ENCODE results near the gene SLC25A34. TPM values are rescaled to one million over a fixed set of nuclear protein-coding genes. Genes with fewer than 3 reads are reported as not detected.
A peak's percentile ranks its signal among the peaks of the same experiment; 100 is the strongest.

The SLC25A34 gene
- total RNA-seq, 4 donors from 2014 or later = 0.66 to 0.97 (median 0.76) TPM

GRCh38 chr1:15709226-15709625 is 26.8 kb upstream of the SLC25A34 start:
- WGBS = 94% methylated on average over 4 of the region's 4 CpGs

DNA sequence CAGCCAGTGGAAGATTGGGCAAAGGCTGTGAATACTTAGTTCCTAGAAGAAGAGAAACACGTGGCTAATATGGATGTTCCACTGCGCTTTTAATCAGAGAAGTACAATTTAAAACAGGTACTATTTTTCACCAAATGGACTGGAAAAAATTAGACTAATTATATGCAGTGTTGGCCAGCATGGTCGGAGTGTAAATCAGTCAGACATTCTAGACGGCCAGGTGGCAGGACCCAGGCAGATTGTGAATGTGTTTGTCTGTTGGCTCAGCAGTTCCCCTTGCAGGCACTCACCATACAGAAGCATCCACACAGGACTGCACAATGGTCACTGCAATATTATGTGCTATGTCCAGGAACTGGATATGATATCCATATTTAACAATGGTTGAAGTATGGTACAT is 23.9 kb upstream of the SLC25A34 start:
- Histone ChIP-seq H3K4me3 (no peak overlapping the region), H3K4me1 (peaks cover 43 to 74% (median 56%) of the 10 kb centered on the region in 4 donors), H3K27me3 (no peaks in the 10 kb centered on the region), H3K27ac (replicated peaks in 1 of 4) (no peak overlapping the region), H3K9me3 (no peaks in the 10 kb centered on the region), H3K36me3 (peaks cover 11 to 14% (median 12%) of the 10 kb centered on the region in 4 donors)
- no peak for TF ChIP-seq EP300 (IDR thresholded peaks at IDR 0.05)
- TF ChIP-seq CTCF (IDR thresholded peaks at IDR 0.05) = no peak
- no peak for TF ChIP-seq POLR2A (IDR thresholded peaks at IDR 0.05; ENCODE audit: low read depth)
- TF ChIP-seq POLR2AphosphoS5 (IDR thresholded peaks at IDR 0.05) = no peak
- WGBS = 72% methylated on average over 4 of the region's 4 CpGs
- intact Hi-C loops (cut with DNase I) = no loop called here
- DNase-seq (ENCODE audit: extremely low spot score) = no peak

More at GRCh38 chr1:15709226-15709625, 26.8 kb upstream of the SLC25A34 start:
- H3K4me1 ChIP-seq = peaks cover 29 to 72% (median 52%) of the 10 kb centered on the region in 4 donors
- DNase-seq (ENCODE audit: extremely low spot score) = no peak
- peaks cover 0 to 10% (median 9%) of the 10 kb centered on the region in 4 donors for H3K36me3 ChIP-seq
- no peak overlapping the region for H3K27ac ChIP-seq (replicated peaks in 1 of 4)
- no peaks in the 10 kb centered on the region for H3K27me3 ChIP-seq
- no peaks in the 10 kb centered on the region for H3K9me3 ChIP-seq
- TF ChIP-seq POLR2AphosphoS5 (IDR thresholded peaks at IDR 0.05) (no peak), CTCF (IDR thresholded peaks at IDR 0.05) (no peak), EP300 (IDR thresholded peaks at IDR 0.05) (no peak), POLR2A (IDR thresholded peaks at IDR 0.05; ENCODE audit: low read depth) (no peak)
- H3K4me3 ChIP-seq = no peak overlapping the region
- intact Hi-C loops (cut with DNase I) = no loop called here

DNA sequence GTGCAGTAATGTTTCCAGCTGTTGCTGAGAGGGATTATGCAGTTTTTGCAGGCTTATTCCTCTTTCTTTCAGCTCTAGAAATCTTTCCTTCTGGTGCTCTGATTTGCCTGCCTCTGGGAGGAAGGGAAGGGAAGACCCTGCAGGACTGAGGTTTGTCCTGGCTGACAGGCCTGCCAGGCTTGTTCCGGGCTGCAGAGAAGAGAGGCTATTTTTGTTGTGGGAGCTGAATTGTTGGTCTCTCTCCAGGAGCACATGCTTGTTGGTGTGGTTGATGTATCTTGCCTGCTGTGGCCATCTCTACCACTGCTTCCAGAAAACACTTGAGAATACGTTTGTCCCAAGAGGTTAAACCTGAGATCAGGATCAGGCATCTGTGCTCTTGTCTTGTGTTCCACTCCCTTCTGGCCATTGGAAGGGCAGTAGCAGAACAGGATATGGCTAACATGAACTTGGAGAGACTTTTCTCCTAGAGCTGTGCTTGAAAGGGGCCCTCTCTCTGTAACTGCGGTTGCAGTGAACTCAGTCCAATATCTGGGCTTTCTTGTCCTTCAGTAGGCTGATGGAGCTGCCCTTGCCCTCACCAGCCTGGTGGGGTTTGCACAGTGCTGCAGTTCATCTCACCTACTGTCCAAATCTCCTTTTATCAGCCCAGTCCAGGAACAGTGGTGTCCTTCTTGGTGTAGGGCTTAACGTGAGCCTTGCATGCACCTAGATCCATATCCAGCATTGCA is 21.5 kb upstream of the SLC25A34 start:
- no peak for DNase-seq (ENCODE audit: extremely low spot score)
- Histone ChIP-seq H3K4me3 (peak overlapping the region in 1 of 4 donors; percentile 15), H3K27me3 (no peaks in the 10 kb centered on the region), H3K4me1 (peaks cover 51 to 73% (median 64%) of the 10 kb centered on the region in 4 donors), H3K27ac (replicated peaks in 1 of 4) (peak overlapping the region; percentile 47 to 80 (median 65)), H3K9me3 (no peaks in the 10 kb centered on the region), H3K36me3 (peaks cover 30 to 38% (median 36%) of the 10 kb centered on the region in 4 donors)
- intact Hi-C loops (cut with DNase I) = no loop called here
- TF ChIP-seq POLR2AphosphoS5 (IDR thresholded peaks at IDR 0.05) = peak; percentile 62 to 76
- no peak for TF ChIP-seq POLR2A (IDR thresholded peaks at IDR 0.05; ENCODE audit: low read depth)
- 46% methylated on average over 4 of the region's 4 CpGs for WGBS

DNA sequence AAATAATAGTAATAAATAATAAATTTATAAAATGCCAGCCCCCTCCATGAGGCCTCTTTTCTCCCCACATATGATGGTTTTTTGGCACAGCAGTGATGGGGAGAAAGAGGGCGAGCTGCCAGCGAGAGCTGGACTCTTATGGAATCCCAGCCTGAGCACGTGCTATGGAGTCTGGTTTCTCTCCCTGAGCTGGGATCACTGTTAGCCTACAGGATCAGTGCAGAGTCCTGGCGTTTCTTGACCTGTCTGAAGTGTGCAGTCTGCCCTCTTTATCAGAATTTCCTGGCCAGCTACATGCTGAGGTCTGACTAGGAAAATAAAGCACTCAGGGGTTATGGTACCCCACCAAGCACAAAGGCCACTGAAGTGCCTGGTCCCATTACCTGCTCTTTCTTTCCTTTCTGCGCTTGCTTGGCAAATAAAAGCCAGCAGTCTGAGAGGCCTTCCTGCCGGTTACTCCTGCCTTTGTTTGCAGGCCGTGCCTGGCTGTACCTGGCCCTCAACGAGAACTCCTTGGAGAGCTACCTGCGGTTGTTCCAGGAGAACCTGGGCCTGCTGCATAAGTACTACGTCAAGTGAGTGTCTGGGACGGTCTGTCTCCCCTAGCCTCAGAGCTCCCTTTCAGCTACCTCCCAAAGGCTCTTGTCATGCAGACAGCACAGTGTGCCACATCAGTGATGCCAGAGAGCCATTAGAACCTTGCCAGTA is 18.5 kb upstream of the SLC25A34 start:
- intact Hi-C loops (cut with DNase I) = no loop called here
- H3K36me3 ChIP-seq = peaks cover 48 to 67% (median 66%) of the 10 kb centered on the region in 4 donors
- H3K4me1 ChIP-seq = peaks cover 55 to 68% (median 60%) of the 10 kb centered on the region in 4 donors

More for the DNA sequence above, 18.5 kb upstream of the SLC25A34 start:
- TF ChIP-seq POLR2AphosphoS5 (IDR thresholded peaks at IDR 0.05) (no peak), POLR2A (IDR thresholded peaks at IDR 0.05; ENCODE audit: low read depth) (no peak), CTCF (IDR thresholded peaks at IDR 0.05) (no peak), EP300 (IDR thresholded peaks at IDR 0.05) (no peak)
- H3K4me3 ChIP-seq = no peak overlapping the region
- no peak for DNase-seq (ENCODE audit: extremely low spot score)
- H3K27ac ChIP-seq (replicated peaks in 1 of 4) = peak overlapping the region in 3 of 4 donors; percentile 13 to 62 (median 16)
- H3K9me3 ChIP-seq = no peaks in the 10 kb centered on the region
- H3K27me3 ChIP-seq = no peaks in the 10 kb centered on the region
- WGBS = 76% methylated on average over 11 of the region's 11 CpGs

All from esophagus muscularis mucosa (tissue), 4 donors.